CD8-positive, alpha-beta memory T cell (primary cell): ENCODE results near the gene QTRT2. TPM values are rescaled to one million over a fixed set of nuclear protein-coding genes. Genes with fewer than 3 reads are reported as not detected.

Source experiments
- CTCF ChIA-PET: fragments of 350-600 bp; sonication (Branson Sonifier 250); formaldehyde crosslinking; loops from one replicate; lab custom pipeline; 2021; ENCODE audit warnings: antibody characterized with exemption; lab: Charles Lee
- POLR2A ChIA-PET: fragments of 350-600 bp; sonication (Branson Sonifier 250); formaldehyde crosslinking; loops from one replicate; lab custom pipeline; 2021; ENCODE audit warnings: antibody characterized with exemption; lab: Charles Lee
- DNase-seq, 5 donors: peaks; one replicate each; pipeline versions ENCODE4 v3.0.0 to v3.0.0-alpha.2; 2020 to 2022; ENCODE audit warnings: mixed read lengths in 1 of 5
- H3K27ac ChIP-seq: one replicate; pipeline ENCODE4 v1.7.0; 2013; ENCODE audit warnings: low read depth, mild to moderate bottlenecking, low read length, moderate library complexity
- H3K27me3 ChIP-seq: 2 replicates; pipeline ENCODE4 v1.7.0; 2013; ENCODE audit warnings: low read length, mild to moderate bottlenecking; ENCODE audit not compliant: insufficient read depth, poor library complexity, severe bottlenecking
- H3K36me3 ChIP-seq: 2 replicates; pipeline ENCODE4 v1.7.0; 2013; ENCODE audit warnings: mild to moderate bottlenecking, low read length, moderate library complexity; ENCODE audit not compliant: insufficient read depth
- H3K4me1 ChIP-seq: 2 replicates; pipeline ENCODE4 v1.7.0; 2013; ENCODE audit warnings: mild to moderate bottlenecking, low read length, moderate library complexity; ENCODE audit not compliant: insufficient read depth
- H3K4me3 ChIP-seq: 2 replicates; pipeline ENCODE4 v1.7.0; 2013; ENCODE audit warnings: mild to moderate bottlenecking, low read length
- H3K9me3 ChIP-seq: 2 replicates; pipeline ENCODE4 v1.7.0; 2013; ENCODE audit warnings: mild to moderate bottlenecking, low read length
- H3K27ac Mint-ChIP-seq, 8 donors: one replicate each; pipeline ENCODE4 v1.8.0; 2020 to 2021; ENCODE audit warnings: mixed read lengths in 8 of 8, mild to moderate bottlenecking in 6 of 8, inconsistent platforms in 3 of 8, moderate library complexity in 3 of 8
- H3K27me3 Mint-ChIP-seq, 2 donors: one replicate each; pipeline ENCODE4 v1.8.0; 2020 to 2021; ENCODE audit warnings: mixed read lengths in 2 of 2, mild to moderate bottlenecking in 1 of 2, moderate library complexity in 1 of 2
- H3K36me3 Mint-ChIP-seq, 3 donors: one replicate each; pipeline ENCODE4 v1.8.0; 2020 to 2021; ENCODE audit warnings: mixed read lengths in 3 of 3, inconsistent platforms in 1 of 3, mild to moderate bottlenecking in 1 of 3
- H3K4me1 Mint-ChIP-seq, 3 donors: one replicate each; pipeline ENCODE4 v1.8.0; 2020 to 2021; ENCODE audit warnings: mixed read lengths in 3 of 3, inconsistent platforms in 1 of 3, mild to moderate bottlenecking in 1 of 3
- H3K4me3 Mint-ChIP-seq, 7 donors: one replicate each; pipeline ENCODE4 v1.8.0; 2020 to 2021; ENCODE audit warnings: mixed read lengths in 7 of 7, mild to moderate bottlenecking in 6 of 7, moderate library complexity in 4 of 7, inconsistent platforms in 2 of 7
- H3K9me3 Mint-ChIP-seq, 5 donors: one replicate each; pipeline ENCODE4 v1.8.0; 2020 to 2022; ENCODE audit warnings: mixed read lengths in 5 of 5, mild to moderate bottlenecking in 3 of 5, moderate library complexity in 2 of 5, inconsistent platforms in 1 of 5
- polyA plus RNA-seq: library from polyadenylated mRNA; unstranded; fragments of 300-500 nt; fragmentation: Illumina TruSeq; gene quantifications from one replicate; pipeline ENCODE4 v1.2.3, GENCODE V29; 2021
- total RNA-seq, 2 experiments: library from RNA; stranded (reverse); gene quantifications; one replicate each; pipeline ENCODE4 v1.2.3, GENCODE V29; 2021

QTRT2 gene
- total and polyA plus RNA-seq, 3 experiments from 2014 or later: 10.8 to 51.3 (median 48.0) TPM

- Mint-ChIP-seq H3K4me1 (no peaks in the 10 kb centered on the region), H3K4me3 (no peak overlapping the region), H3K36me3 (no peaks in the 10 kb centered on the region), H3K27me3 (peaks cover 8 to 12% of the 10 kb centered on the region in 2 donors), H3K9me3 (peaks cover 0 to 2% (median 0%) of the 10 kb centered on the region in 5 donors), H3K27ac (no peak overlapping the region)
- CTCF ChIA-PET: no interaction called here
- POLR2A ChIA-PET: no interaction called here
- Histone ChIP-seq H3K27ac (no peak overlapping the region), H3K4me1 (no peaks in the 10 kb centered on the region), H3K27me3 (no peaks in the 10 kb centered on the region), H3K36me3 (no peaks in the 10 kb centered on the region), H3K4me3 (no peak overlapping the region), H3K9me3 (no peaks in the 10 kb centered on the region)
- no peak for DNase-seq
Observed at GRCh38 chr3:114112696-114113095, 56.2 kb downstream of the QTRT2 start.

- Mint-ChIP-seq H3K4me1 (no peaks in the 10 kb centered on the region), H3K36me3 (no peaks in the 10 kb centered on the region), H3K4me3 (peak overlapping the region in 1 of 7 donors; percentile 4), H3K27me3 (peaks cover 7 to 10% of the 10 kb centered on the region in 2 donors), H3K9me3 (peaks cover 0 to 2% (median 0%) of the 10 kb centered on the region in 5 donors), H3K27ac (peak overlapping the region in 1 of 8 donors; percentile 7)
- Histone ChIP-seq H3K4me1 (no peaks in the 10 kb centered on the region), H3K27ac (no peak overlapping the region), H3K4me3 (no peak overlapping the region), H3K9me3 (no peaks in the 10 kb centered on the region), H3K36me3 (no peaks in the 10 kb centered on the region), H3K27me3 (no peaks in the 10 kb centered on the region)
- DNase-seq: no peak
- POLR2A ChIA-PET: no interaction called here
- CTCF ChIA-PET: no interaction called here
Observed at GRCh38 chr3:114114719-114115118, 58.2 kb downstream of the QTRT2 start.

DNA sequence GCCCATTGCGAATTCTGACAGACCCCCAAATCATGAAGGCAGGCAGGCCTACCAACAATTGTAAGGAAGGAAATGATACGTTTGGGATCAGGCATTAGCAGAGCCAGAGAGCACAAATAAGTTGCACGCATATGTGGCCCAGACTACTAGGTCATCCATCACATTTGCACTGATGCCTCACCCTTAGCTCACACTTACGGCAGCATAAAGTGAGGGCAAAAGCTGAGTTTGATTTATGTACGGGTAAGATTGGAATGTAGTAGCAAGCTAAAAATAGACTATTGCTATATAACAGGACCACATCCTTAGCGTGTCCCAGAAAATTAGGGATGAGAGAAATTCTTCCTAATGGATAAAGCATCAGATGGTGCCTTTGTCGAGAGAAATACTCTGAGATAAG lies 58.6 kb downstream of the QTRT2 start:
- ChIA-PET POLR2A (no interaction called here), CTCF (no interaction called here)
- H3K27me3 ChIP-seq: no peaks in the 10 kb centered on the region
- H3K27ac ChIP-seq: no peak overlapping the region
- no peaks in the 10 kb centered on the region for H3K36me3 Mint-ChIP-seq
- peaks cover 4 to 7% of the 10 kb centered on the region in 2 donors for H3K27me3 Mint-ChIP-seq
- H3K36me3 ChIP-seq: no peaks in the 10 kb centered on the region
- H3K4me3 Mint-ChIP-seq: no peak overlapping the region
- H3K4me1 Mint-ChIP-seq: no peaks in the 10 kb centered on the region
- H3K9me3 ChIP-seq: no peaks in the 10 kb centered on the region
- no peaks in the 10 kb centered on the region for H3K4me1 ChIP-seq
- no peak for DNase-seq
- no peak overlapping the region for H3K4me3 ChIP-seq
- peaks cover 0 to 2% (median 0%) of the 10 kb centered on the region in 5 donors for H3K9me3 Mint-ChIP-seq
- no peak overlapping the region for H3K27ac Mint-ChIP-seq

DNA sequence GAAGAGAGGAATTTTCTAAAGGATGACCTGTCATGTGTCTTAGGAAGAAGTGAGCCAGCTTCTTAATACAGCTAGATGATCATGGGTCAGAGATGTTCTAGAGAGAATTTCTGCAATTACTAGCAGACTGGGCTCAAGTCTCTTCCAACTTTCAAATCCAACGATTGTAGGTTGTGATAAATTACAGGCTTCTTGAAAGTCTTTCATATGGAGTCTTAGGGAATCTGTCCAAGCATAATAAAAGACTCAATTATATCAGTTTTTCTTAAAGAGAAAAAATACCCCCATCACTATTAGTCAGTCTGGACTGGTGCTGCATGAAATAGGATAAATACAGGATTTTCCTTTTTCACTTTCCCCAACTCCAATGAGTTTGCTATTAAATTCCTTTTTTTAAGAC lies 63.2 kb downstream of the QTRT2 start:
- ChIA-PET POLR2A (no interaction called here), CTCF (no interaction called here)
- H3K27ac ChIP-seq: no peak overlapping the region
- H3K4me3 ChIP-seq: no peak overlapping the region
- Mint-ChIP-seq H3K4me3 (no peak overlapping the region), H3K36me3 (no peaks in the 10 kb centered on the region), H3K27me3 (peaks cover 9 to 18% of the 10 kb centered on the region in 2 donors), H3K9me3 (peaks cover 0 to 2% (median 0%) of the 10 kb centered on the region in 5 donors), H3K4me1 (no peaks in the 10 kb centered on the region), H3K27ac (no peak overlapping the region)
- H3K4me1 ChIP-seq: no peaks in the 10 kb centered on the region
- H3K27me3 ChIP-seq: no peaks in the 10 kb centered on the region
- H3K9me3 ChIP-seq: no peaks in the 10 kb centered on the region
- no peak for DNase-seq
- no peaks in the 10 kb centered on the region for H3K36me3 ChIP-seq

GRCh38 chr3:114120211-114120610 lies 63.7 kb downstream of the QTRT2 start:
- peaks cover 9 to 18% of the 10 kb centered on the region in 2 donors for H3K27me3 Mint-ChIP-seq
- peaks cover 0 to 2% (median 0%) of the 10 kb centered on the region in 5 donors for H3K9me3 Mint-ChIP-seq
- H3K4me3 Mint-ChIP-seq: no peak overlapping the region
- no peaks in the 10 kb centered on the region for H3K27me3 ChIP-seq
- no peaks in the 10 kb centered on the region for H3K36me3 ChIP-seq
- no peaks in the 10 kb centered on the region for H3K36me3 Mint-ChIP-seq
- no peak overlapping the region for H3K4me3 ChIP-seq
- H3K27ac Mint-ChIP-seq: no peak overlapping the region
- DNase-seq: no peak
- no peak overlapping the region for H3K27ac ChIP-seq
- no peaks in the 10 kb centered on the region for H3K4me1 Mint-ChIP-seq
- ChIA-PET POLR2A (no interaction called here), CTCF (no interaction called here)
- no peaks in the 10 kb centered on the region for H3K9me3 ChIP-seq
- no peaks in the 10 kb centered on the region for H3K4me1 ChIP-seq

DNA sequence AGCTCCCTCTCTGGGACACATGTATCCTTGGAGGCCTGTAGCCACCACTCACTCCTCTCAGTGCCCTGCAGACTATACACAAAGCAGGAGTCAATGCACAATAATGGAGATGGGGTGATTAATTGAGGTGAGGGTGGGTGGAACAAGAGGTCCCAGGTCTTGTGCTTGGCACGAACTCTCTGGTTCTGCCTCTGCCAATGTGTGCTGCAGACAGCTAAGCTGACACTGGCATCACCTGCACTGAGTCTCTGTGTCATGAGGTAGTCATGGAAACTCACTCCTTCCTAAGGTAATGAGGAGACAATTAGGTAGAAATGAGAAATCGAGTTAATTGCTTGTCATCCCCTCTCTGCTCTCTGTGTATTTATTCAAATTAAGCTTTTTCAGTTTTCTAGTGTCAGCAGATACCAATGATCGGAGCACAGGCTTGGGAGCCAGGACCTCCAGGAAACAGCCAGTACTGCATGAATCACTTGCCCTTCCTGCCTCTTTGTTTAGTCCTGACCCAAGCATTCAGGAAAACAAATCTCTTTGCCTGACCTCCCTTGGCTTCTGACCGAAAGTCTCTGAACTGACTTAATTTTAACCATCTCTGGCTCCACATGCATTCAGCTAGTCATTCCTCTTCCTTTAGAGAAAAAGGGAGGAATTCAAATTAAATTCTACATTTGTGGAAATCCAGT lies 65.6 kb downstream of the QTRT2 start:
- no peaks in the 10 kb centered on the region for H3K36me3 Mint-ChIP-seq
- no peak overlapping the region for H3K27ac Mint-ChIP-seq

GRCh38 chr3:114126461-114126860 lies 69.9 kb downstream of the QTRT2 start:
- no peaks in the 10 kb centered on the region for H3K27me3 ChIP-seq
- Mint-ChIP-seq H3K4me1 (no peaks in the 10 kb centered on the region), H3K27ac (no peak overlapping the region), H3K9me3 (no peaks in the 10 kb centered on the region), H3K4me3 (no peak overlapping the region), H3K36me3 (no peaks in the 10 kb centered on the region), H3K27me3 (peaks cover 10 to 18% of the 10 kb centered on the region in 2 donors)
- no peak overlapping the region for H3K27ac ChIP-seq
- no peak for DNase-seq
- no peaks in the 10 kb centered on the region for H3K4me1 ChIP-seq
- H3K9me3 ChIP-seq: no peaks in the 10 kb centered on the region
- ChIA-PET POLR2A (no interaction called here), CTCF (no interaction called here)
- H3K4me3 ChIP-seq: no peak overlapping the region
- no peaks in the 10 kb centered on the region for H3K36me3 ChIP-seq

More for the DNA sequence above, 65.6 kb downstream of the QTRT2 start:
- ChIA-PET CTCF (no interaction called here), POLR2A (no interaction called here)
- no peak overlapping the region for H3K4me3 Mint-ChIP-seq
- Histone ChIP-seq H3K4me3 (no peak overlapping the region), H3K36me3 (no peaks in the 10 kb centered on the region), H3K27ac (no peak overlapping the region), H3K27me3 (no peaks in the 10 kb centered on the region), H3K4me1 (no peaks in the 10 kb centered on the region), H3K9me3 (no peaks in the 10 kb centered on the region)
- no peak for DNase-seq
- H3K27me3 Mint-ChIP-seq: peaks cover 9 to 18% of the 10 kb centered on the region in 2 donors
- H3K4me1 Mint-ChIP-seq: no peaks in the 10 kb centered on the region
- H3K9me3 Mint-ChIP-seq: no peaks in the 10 kb centered on the region

DNA sequence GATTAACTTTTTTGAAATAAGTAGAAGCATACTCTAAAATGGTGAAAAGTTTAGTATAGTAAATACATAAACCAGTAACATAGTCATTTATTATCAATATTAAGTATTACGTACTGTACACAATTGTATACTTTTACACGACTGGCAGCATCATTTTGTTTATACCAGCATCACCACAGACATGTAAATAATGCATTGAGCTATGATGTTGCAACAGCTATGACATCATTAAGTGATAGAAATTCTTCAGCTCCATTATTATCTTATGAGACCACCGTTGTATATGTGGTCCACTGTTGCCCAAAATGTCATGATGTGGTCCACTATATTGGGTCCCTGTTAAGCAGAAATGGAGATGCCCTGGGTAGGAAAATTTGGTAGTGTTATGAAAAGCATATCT lies 71.0 kb downstream of the QTRT2 start:
- Mint-ChIP-seq H3K27me3 (peaks cover 14 to 25% of the 10 kb centered on the region in 2 donors), H3K9me3 (no peaks in the 10 kb centered on the region), H3K4me1 (no peaks in the 10 kb centered on the region), H3K4me3 (no peak overlapping the region), H3K36me3 (no peaks in the 10 kb centered on the region), H3K27ac (no peak overlapping the region)
- ChIA-PET CTCF (no interaction called here), POLR2A (no interaction called here)
- H3K27me3 ChIP-seq: no peaks in the 10 kb centered on the region
- no peak for DNase-seq
- no peaks in the 10 kb centered on the region for H3K36me3 ChIP-seq
- no peaks in the 10 kb centered on the region for H3K9me3 ChIP-seq
- H3K4me3 ChIP-seq: no peak overlapping the region
- H3K27ac ChIP-seq: no peak overlapping the region
- H3K4me1 ChIP-seq: no peaks in the 10 kb centered on the region
